Raji (cell line): ENCODE measurements around the gene GATAD2B.

Experiments used
- POLR2A ChIP-seq: IDR thresholded peaks from 2 replicates; pipeline ENCODE4 v1.6.1; 2011; ENCODE audit warnings: low read depth, low read length, control low read depth; ENCODE audit not compliant: insufficient read depth

The GATAD2B gene

GRCh38 chr1:153941826-153942725, 19.3 kb upstream of the GATAD2B start:
- TF ChIP-seq POLR2A = no peak

- no peak for TF ChIP-seq POLR2A
Measured at GRCh38 chr1:153940756-153941155, 18.0 kb upstream of the GATAD2B start.

- TF ChIP-seq POLR2A = no peak
Measured at GRCh38 chr1:153939476-153939875, 16.7 kb upstream of the GATAD2B start.

- TF ChIP-seq POLR2A = no peak
Measured at GRCh38 chr1:153938996-153939395, 16.2 kb upstream of the GATAD2B start.

GRCh38 chr1:153937331-153937730, 14.6 kb upstream of the GATAD2B start:
- no peak for TF ChIP-seq POLR2A

- TF ChIP-seq POLR2A = no peak
Measured at GRCh38 chr1:153936011-153936802, 13.4 kb upstream of the GATAD2B start.

GRCh38 chr1:153934746-153935145, 12.0 kb upstream of the GATAD2B start:
- TF ChIP-seq POLR2A = no peak

GRCh38 chr1:153933955-153934354, 11.2 kb upstream of the GATAD2B start:
- TF ChIP-seq POLR2A = no peak

- no peak for TF ChIP-seq POLR2A
Measured at GRCh38 chr1:153933430-153933829, 10.7 kb upstream of the GATAD2B start.

GRCh38 chr1:153932156-153933131, 9.7 kb upstream of the GATAD2B start:
- no peak for TF ChIP-seq POLR2A

- no peak for TF ChIP-seq POLR2A
Measured at GRCh38 chr1:153929981-153930948, 7.5 kb upstream of the GATAD2B start.

- TF ChIP-seq POLR2A = no peak
Measured at GRCh38 chr1:153929426-153929825, 6.7 kb upstream of the GATAD2B start.

- no peak for TF ChIP-seq POLR2A
Measured at GRCh38 chr1:153928791-153929341, 6.1 kb upstream of the GATAD2B start.

GRCh38 chr1:153928245-153928644, 5.5 kb upstream of the GATAD2B start:
- no peak for TF ChIP-seq POLR2A

GRCh38 chr1:153926405-153926804, 3.6 kb upstream of the GATAD2B start:
- no peak for TF ChIP-seq POLR2A
